ENCODE results near the gene CARMIL3.

Gene CARMIL3

DNA sequence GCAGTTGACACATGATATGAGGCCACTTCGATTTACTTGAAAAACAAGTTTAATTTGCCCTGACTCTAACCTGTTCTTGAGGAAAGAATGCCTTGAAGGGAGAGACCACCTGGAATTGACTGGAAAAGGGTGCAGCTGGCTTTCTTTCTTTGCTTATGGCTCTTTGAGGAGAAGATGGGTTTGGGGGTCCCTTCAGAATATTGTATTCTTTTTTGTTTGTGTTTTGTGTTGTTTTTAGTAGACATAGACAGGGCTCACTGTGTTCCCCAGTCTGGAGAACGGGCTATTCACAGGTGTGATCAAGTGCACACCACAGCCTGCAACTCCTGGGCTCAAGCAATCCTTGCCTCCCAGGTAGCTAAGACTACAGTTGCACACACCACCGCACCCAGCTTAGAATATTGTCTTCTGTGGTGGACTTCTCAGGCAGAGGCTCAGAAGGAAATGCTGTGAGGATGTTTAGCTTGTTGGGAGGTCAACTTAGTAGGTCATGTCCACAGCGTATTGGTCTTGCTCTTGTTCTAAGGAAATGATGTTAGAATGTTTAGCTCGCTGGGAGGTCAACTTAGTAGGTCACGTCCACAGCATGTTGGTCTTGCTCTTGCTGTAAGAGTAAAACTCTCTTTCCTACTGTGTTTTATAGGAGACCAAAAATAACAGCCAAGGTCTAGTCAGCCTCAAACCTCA is 64.5 kb downstream of the CARMIL3 start:
- DNase-seq: no peak

- no peak for DNase-seq
Measured at GRCh38 chr14:24117179-24117578, 65.4 kb downstream of the CARMIL3 start.

Measured in activated T-cell treated with anti-CD3 and anti-CD28 coated beads, Interleukin-2, amount 50 U/mL, for 48 hours (primary cell).